ENCODE data around the gene GSTT2. TPM values are rescaled to one million over a fixed set of nuclear protein-coding genes. Genes with fewer than 3 reads are reported as not detected.

GSTT2 gene
- total and polyA plus RNA-seq, 5 donors, result 0.14 TPM; not detected in 4

DNA sequence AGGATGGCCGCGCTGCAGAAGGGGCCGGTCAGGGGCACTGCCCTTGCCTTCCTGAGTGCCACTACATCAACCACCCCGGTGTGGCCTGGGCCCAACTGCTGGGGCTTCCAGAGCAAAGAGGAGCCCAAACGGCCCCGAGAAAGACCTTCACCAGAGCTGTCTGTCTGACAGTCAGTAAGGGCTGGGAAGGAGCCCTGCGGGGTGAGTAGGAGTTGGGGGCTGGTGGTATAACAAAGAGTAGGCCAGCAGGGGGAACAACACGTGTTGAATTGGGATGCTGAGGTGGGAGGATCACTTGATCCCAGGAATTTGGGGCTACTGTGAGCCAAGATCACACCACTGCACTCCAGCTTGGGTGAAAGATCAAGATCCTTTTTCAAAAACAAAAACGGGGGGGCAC lies 21.4 kb downstream of the GSTT2 start:
- DNase-seq, result peak in 1 of 3 donors; percentile 51
- intact Hi-C loops (cut with DNase I), result loop anchor here in 2 of 4 donors (10.0 kb wide), 2 partner anchors 113 to 163 kb away; no protein-coding TSS in a partner anchor
- no peak for ATAC-seq

DNA sequence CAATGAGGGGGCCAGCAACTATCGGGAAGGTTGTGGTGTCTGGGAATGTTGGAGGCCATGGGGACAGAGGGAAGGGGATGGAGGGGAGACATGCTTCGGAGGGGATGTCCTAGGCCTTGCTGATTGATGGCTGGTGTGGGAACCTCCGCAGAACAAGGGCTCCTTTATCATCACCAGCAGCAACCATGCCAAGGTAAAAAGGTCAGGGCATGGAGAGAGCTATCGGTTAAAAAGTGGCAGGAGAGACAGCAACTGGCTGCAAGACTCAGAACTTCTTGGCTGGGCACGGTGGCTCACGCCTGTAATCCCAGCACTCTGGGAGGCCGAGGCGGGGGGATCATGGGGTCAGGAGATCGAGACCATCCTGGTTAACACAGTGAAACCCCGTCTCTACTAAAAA lies 22.3 kb downstream of the GSTT2 start:
- no peaks in the 10 kb centered on the region for H3K9me3 ChIP-seq (ENCODE audit: control insufficient read depth, low read length)
- ATAC-seq, result no peak
- no peaks in the 10 kb centered on the region for H3K4me1 ChIP-seq (ENCODE audit: control insufficient read depth, insufficient read depth, low read length)
- no peak for DNase-seq
- H3K27me3 ChIP-seq (ENCODE audit: control insufficient read depth, insufficient read depth), result no peaks in the 10 kb centered on the region
- H3K4me3 ChIP-seq (ENCODE audit: low read length), result no peak overlapping the region
- H3K27ac ChIP-seq (ENCODE audit: low read length), result no peak overlapping the region
- 66% methylated on average over 10 of the region's 10 CpGs for WGBS
- intact Hi-C loops (cut with DNase I), result loop anchor here in 2 of 4 donors (10.0 kb wide), 2 partner anchors 113 to 163 kb away; no protein-coding TSS in a partner anchor

More for the DNA sequence above, 21.4 kb downstream of the GSTT2 start:
- whole genome bisulfite sequencing, result 85% methylated on average over 9 of the region's 9 CpGs
- H3K4me1 ChIP-seq (ENCODE audit: control insufficient read depth, insufficient read depth, low read length), result no peaks in the 10 kb centered on the region
- H3K9me3 ChIP-seq (ENCODE audit: control insufficient read depth, low read length), result no peaks in the 10 kb centered on the region
- H3K27ac ChIP-seq (ENCODE audit: low read length), result no peak overlapping the region
- no peaks in the 10 kb centered on the region for H3K27me3 ChIP-seq (ENCODE audit: control insufficient read depth, insufficient read depth)
- H3K4me3 ChIP-seq (ENCODE audit: low read length), result no peak overlapping the region

DNA sequence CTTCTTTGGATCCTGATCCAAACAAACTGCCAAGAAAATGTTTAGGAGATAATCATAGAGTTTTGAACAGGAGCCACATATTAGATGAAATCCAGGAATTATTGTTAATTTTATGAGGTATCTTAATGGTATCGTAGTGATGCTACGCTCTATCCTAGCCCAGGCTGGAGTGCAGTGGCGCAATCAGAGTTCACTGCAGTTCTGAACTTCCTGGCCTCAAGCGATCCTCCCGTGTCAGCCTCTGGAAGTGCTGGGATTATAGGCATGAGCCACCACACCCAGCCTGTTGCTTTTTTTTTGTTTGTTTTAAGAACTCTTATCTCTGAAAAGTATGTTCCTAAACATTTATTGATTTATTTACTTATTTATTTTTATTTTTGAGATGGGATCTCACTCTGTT lies 22.9 kb downstream of the GSTT2 start:
- ATAC-seq (no peak), DNase-seq (no peak)
- no peak overlapping the region for H3K27ac ChIP-seq (ENCODE audit: low read length)
- no peak overlapping the region for H3K4me3 ChIP-seq (ENCODE audit: low read length)
- H3K4me1 ChIP-seq (ENCODE audit: control insufficient read depth, insufficient read depth, low read length), result no peaks in the 10 kb centered on the region
- no peaks in the 10 kb centered on the region for H3K9me3 ChIP-seq (ENCODE audit: control insufficient read depth, low read length)
- intact Hi-C loops (cut with DNase I), result loop anchor here in 2 of 4 donors (10.0 kb wide), 2 partner anchors 112 to 162 kb away; no protein-coding TSS in a partner anchor
- WGBS, result 72% methylated on average over 5 of the region's 5 CpGs
- no peaks in the 10 kb centered on the region for H3K27me3 ChIP-seq (ENCODE audit: control insufficient read depth, insufficient read depth)

DNA sequence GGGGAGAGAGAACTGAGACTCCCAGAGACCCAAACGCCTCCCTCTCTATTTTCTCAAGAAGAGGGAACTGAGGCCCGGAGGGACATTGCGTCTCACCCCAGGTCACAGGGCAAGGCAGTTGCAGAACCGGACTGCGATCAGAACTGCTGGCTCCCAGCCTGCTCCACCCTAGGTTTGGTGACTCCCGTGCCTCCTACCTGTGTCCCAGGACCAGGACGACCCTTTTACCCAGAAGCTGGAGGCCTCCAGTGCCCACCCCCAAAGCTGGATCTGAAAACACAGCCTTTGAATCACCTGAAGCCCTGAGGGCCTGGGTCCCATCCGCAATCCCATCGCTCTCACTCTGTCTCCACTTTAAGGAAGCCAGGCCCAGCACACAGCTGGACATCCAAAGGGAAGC lies 24.0 kb downstream of the GSTT2 start:
- peak in 1 of 3 donors; percentile 53 for DNase-seq
- H3K4me1 ChIP-seq (ENCODE audit: control insufficient read depth, insufficient read depth, low read length), result no peaks in the 10 kb centered on the region
- no peak overlapping the region for H3K4me3 ChIP-seq (ENCODE audit: low read length)
- ATAC-seq, result no peak
- H3K9me3 ChIP-seq (ENCODE audit: control insufficient read depth, low read length), result no peaks in the 10 kb centered on the region
- 80% methylated on average over 9 of the region's 9 CpGs for WGBS
- intact Hi-C loops (cut with DNase I), result loop anchor here in 2 of 4 donors (10.0 kb wide), 2 partner anchors 111 to 161 kb away; no protein-coding TSS in a partner anchor
- H3K27ac ChIP-seq (ENCODE audit: low read length), result no peak overlapping the region
- H3K27me3 ChIP-seq (ENCODE audit: control insufficient read depth, insufficient read depth), result no peaks in the 10 kb centered on the region

DNA sequence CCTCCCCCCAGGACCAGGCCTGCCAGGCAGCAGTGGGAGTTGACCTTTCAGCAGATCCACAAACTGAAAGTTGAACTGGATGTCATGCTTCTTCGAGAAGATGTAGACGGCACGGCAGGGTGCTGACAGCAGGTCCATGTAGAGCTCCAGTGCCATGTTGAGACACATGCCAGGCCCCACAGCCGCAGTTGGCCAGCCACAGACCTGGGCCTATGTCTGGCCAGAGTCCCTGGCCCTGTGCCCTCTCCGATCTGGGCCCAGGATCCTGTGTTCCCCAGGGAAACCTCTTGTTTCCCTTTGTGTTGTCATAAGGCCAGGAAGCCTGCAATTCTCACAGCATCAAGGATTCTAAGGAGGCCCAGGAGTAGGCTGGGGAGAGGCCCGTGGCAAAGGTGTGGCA lies 25.3 kb downstream of the GSTT2 start, which contains the start of gene GSTT4:
Gene GSTT4, minus strand, starts transcription at position 253 of the 400 bp plus-strand sequence. Its CDS starts 97 bp downstream, at position 156.
- Histone ChIP-seq H3K27ac (ENCODE audit: low read length) (no peak within 1 kb of the TSS), H3K4me1 (ENCODE audit: control insufficient read depth, insufficient read depth, low read length) (no peaks in the 10 kb centered on the region), H3K9me3 (ENCODE audit: control insufficient read depth, low read length) (no peaks in the 10 kb centered on the region), H3K27me3 (ENCODE audit: control insufficient read depth, insufficient read depth) (no peaks in the 10 kb centered on the region), H3K4me3 (ENCODE audit: low read length) (no peak within 1 kb of the TSS)
- 37% methylated on average over 6 of the region's 6 CpGs for WGBS
- ATAC-seq (peak; percentile 67 to 85), DNase-seq (peak; percentile 68 to 87 (median 86))
- intact Hi-C loops (cut with DNase I), result loop anchor here in 3 of 4 donors (5.0 to 10.0 kb wide), 3 partner anchors 68 to 160 kb away; no protein-coding TSS in a partner anchor

DNA sequence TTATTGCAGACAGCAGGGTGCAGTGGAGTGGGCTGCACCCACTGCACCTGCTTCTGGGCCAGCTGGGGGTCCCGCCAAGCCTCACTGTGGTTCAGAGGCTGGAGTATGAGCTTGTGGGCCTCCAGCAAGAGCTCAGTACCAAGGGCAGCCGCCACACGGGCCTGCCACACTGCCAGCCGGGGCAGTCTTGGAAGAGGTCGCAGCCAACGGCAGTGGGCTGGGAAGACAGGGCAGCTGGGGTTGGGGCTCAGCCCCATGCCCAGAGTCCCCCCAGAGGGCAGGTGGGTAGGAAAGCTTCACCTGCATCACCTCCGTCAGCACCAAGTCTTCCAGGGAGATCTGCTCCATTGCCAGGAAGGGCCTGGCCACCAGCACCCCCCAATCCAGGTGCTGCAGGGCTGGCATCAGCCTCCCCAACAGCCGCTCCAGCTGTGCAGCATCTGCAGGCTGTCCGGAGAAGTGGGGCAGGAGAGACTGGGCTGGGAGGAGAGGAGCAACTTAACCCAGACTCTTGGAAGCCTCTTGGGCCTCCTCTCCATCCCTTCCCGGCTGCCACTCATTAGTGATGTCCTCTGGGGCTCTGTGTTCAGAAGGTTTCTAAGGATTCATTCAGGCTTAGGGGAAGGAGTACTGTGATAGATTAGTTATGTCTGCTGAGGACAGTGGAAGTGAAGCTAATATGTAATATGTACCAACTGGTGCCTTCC lies 26.4 kb downstream of the GSTT2 start:
- Histone ChIP-seq H3K4me3 (ENCODE audit: low read length) (no peak overlapping the region), H3K9me3 (ENCODE audit: control insufficient read depth, low read length) (no peaks in the 10 kb centered on the region), H3K27ac (ENCODE audit: low read length) (no peak overlapping the region), H3K27me3 (ENCODE audit: control insufficient read depth, insufficient read depth) (no peaks in the 10 kb centered on the region), H3K4me1 (ENCODE audit: control insufficient read depth, insufficient read depth, low read length) (no peaks in the 10 kb centered on the region)
- ATAC-seq, result no peak
- intact Hi-C loops (cut with DNase I), result loop anchor here in 3 of 4 donors (5.0 to 10.0 kb wide), 3 partner anchors 69 to 158 kb away; no protein-coding TSS in a partner anchor
- DNase-seq, result no peak
- WGBS, result 77% methylated on average over 10 of the region's 10 CpGs

DNA sequence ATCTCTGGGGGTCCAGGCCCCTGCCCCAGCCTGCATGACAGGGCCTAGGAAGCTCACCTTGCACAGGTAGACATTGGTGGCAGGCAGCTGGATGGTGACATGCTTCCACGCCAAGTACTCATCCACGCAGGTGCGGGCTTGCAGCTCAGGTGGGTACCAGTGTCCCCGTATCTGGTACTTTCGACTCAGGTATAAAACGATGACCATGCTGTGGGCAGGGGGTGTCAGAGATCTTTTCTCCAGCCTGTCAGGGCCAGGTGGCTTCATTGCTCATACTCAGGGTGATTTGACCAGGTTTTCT lies 26.9 kb downstream of the GSTT2 start:
- WGBS, result 84% methylated on average over 6 of the region's 6 CpGs
- no peaks in the 10 kb centered on the region for H3K9me3 ChIP-seq (ENCODE audit: control insufficient read depth, low read length)
- no peaks in the 10 kb centered on the region for H3K27me3 ChIP-seq (ENCODE audit: control insufficient read depth, insufficient read depth)
- intact Hi-C loops (cut with DNase I), result loop anchor here in 3 of 4 donors (5.0 to 10.0 kb wide), 3 partner anchors 70 to 158 kb away; no protein-coding TSS in a partner anchor
- no peak overlapping the region for H3K27ac ChIP-seq (ENCODE audit: low read length)
- no peaks in the 10 kb centered on the region for H3K4me1 ChIP-seq (ENCODE audit: control insufficient read depth, insufficient read depth, low read length)
- no peak for DNase-seq
- H3K4me3 ChIP-seq (ENCODE audit: low read length), result no peak overlapping the region
- no peak for ATAC-seq

DNA sequence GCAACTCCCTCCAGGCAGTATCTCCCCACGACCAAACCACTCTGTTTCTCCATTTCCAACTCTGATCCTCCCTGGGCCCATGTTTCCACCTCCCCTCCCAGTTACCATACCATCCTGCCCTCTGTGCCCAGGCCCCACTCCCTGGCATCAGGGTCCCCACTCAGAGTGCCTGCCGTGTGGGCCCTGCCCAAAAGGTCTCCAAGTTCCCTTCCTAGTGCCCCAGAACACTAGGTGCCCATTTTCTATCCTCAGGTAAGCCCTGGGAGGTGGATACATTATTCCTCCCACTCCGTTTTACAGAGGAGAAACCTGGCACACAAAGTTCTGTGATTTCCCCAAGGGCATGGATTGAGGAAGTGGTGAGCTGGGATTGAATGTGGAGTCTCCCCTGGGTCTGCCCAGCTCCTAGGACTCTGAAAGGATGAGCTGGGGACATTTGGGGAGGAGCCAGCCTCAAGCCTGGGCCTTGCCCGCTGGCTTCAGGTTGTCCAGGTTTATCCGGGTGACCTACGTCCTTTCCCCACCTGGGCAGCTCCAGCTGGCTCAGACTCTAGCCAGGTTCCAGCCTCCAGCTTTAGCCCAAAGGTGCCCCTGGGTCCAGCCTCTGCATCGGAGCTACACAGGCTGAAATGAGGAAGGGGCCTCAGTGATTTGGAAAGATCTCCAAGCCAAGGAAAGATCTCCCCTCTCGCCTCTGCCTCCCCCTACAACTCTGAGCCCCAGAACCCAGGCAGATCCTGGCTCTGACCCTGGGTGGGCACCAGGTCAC lies 27.5 kb downstream of the GSTT2 start:
- intact Hi-C loops (cut with DNase I), result loop anchor here in 3 of 4 donors (5.0 to 10.0 kb wide), 3 partner anchors 70 to 157 kb away; no protein-coding TSS in a partner anchor
- H3K4me1 ChIP-seq (ENCODE audit: control insufficient read depth, insufficient read depth, low read length), result peaks cover 2% of the 10 kb centered on the region
- H3K4me3 ChIP-seq (ENCODE audit: low read length), result no peak overlapping the region
- WGBS, result 81% methylated on average over 8 of the region's 8 CpGs
- DNase-seq (no peak), ATAC-seq (no peak)
- H3K27ac ChIP-seq (ENCODE audit: low read length), result no peak overlapping the region
- H3K27me3 ChIP-seq (ENCODE audit: control insufficient read depth, insufficient read depth), result no peaks in the 10 kb centered on the region
- no peaks in the 10 kb centered on the region for H3K9me3 ChIP-seq (ENCODE audit: control insufficient read depth, low read length)

DNA sequence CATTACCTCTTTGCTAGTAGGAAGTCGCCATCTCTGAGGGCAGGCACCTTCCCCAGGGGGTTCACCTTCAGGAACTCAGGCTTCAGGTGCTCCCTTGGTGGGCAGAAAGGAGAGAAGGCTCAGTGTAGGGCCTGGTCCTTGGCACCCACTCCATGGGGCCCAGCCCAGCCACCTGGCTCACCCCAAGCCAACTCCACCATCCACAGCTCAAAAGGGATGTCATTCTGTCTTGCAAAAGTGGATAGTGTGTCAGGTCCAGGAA lies 28.0 kb downstream of the GSTT2 start:
- WGBS, result 89% methylated on average over 1 of the region's 1 CpG
- Histone ChIP-seq H3K27me3 (ENCODE audit: control insufficient read depth, insufficient read depth) (no peaks in the 10 kb centered on the region), H3K4me1 (ENCODE audit: control insufficient read depth, insufficient read depth, low read length) (peaks cover 2% of the 10 kb centered on the region), H3K4me3 (ENCODE audit: low read length) (no peak overlapping the region), H3K9me3 (ENCODE audit: control insufficient read depth, low read length) (no peaks in the 10 kb centered on the region), H3K27ac (ENCODE audit: low read length) (no peak overlapping the region)
- ATAC-seq (no peak), DNase-seq (no peak)
- intact Hi-C loops (cut with DNase I), result loop anchor here in 3 of 4 donors (5.0 to 10.0 kb wide), 3 partner anchors 71 to 157 kb away; no protein-coding TSS in a partner anchor

DNA sequence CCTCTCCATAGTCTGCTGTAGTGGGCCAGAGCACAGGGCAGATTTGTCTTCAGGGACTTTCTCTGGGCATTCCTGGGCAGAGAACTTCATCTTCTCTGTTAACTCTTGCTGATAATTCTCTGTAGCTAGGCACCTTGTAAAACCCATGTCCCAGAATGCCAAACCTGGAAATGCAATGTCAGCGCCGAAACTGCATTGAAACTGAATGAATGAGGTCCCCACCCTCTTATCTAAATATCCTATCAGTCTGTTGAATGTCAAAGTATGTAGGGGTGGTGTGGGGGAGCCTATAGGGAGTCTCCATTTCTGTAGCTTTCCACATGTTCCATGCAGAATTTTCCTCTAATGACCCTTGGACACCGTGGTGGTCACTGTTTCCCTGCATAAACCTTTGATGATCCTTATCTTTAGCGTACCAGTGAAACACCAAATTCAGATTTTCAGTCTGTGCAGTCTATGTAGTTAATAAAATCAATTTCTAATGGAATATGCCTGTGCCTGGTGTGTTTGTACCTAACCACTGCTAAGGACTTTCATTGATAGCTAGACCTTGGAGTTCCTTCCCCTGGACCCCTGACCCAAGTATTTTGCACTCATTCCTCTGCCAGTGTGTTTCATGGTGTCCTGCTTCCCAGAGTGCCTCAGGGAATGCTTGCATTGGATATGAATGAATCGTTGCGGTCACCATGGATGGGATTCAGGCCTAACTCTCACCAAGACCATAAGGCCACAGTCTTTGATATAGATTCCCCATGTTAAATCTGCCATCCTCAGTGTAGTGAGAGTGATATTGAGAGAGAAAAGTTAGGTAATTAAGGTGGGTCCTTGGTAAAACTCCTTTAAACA lies 28.7 kb downstream of the GSTT2 start:
- WGBS, result 84% methylated on average over 6 of the region's 6 CpGs

More for the DNA sequence above, 28.7 kb downstream of the GSTT2 start:
- no peaks in the 10 kb centered on the region for H3K9me3 ChIP-seq (ENCODE audit: control insufficient read depth, low read length)
- DNase-seq (no peak), ATAC-seq (no peak)
- no peak overlapping the region for H3K4me3 ChIP-seq (ENCODE audit: low read length)
- intact Hi-C loops (cut with DNase I), result loop anchor here in 3 of 4 donors (5.0 to 10.0 kb wide), 3 partner anchors 71 to 156 kb away; no protein-coding TSS in a partner anchor
- peaks cover 2% of the 10 kb centered on the region for H3K4me1 ChIP-seq (ENCODE audit: control insufficient read depth, insufficient read depth, low read length)
- H3K27me3 ChIP-seq (ENCODE audit: control insufficient read depth, insufficient read depth), result no peaks in the 10 kb centered on the region
- no peak overlapping the region for H3K27ac ChIP-seq (ENCODE audit: low read length)
